Astrocyte of the cerebellum (primary cell): ENCODE measurements around the gene MAML3.
A peak's percentile ranks its signal among the peaks of the same experiment; 100 is the strongest.

Experiments
- DNase-seq: peaks from one replicate; pipeline ENCODE4 v3.0.0-alpha.2; 2011; ENCODE audit warnings: low read depth
- H3K4me3 ChIP-seq: 2 replicates; pipeline ENCODE4 v1.5.1; 2011; ENCODE audit warnings: mild to moderate bottlenecking, low read depth, low read length, moderate library complexity
- CTCF ChIP-seq: IDR thresholded peaks from 2 replicates; pipeline ENCODE4 v1.5.1; 2012; ENCODE audit warnings: low read length, low read depth, moderate library complexity, mild to moderate bottlenecking; ENCODE audit errors: missing control alignments
- in situ Hi-C: cut with HindIII; loops from 2 replicates; pipeline ENCODE4 v1.10.0; 2017; ENCODE audit warnings: low sequenced_read_pairs

Gene MAML3

GRCh38 chr4:139913398-139913990 lies 240.5 kb downstream of the MAML3 start:
- H3K4me3 ChIP-seq, result no peak overlapping the region
- TF ChIP-seq CTCF, result no peak
- peak; percentile 29 for DNase-seq
- in situ Hi-C loops, result no loop called here

- in situ Hi-C loops, result no loop called here
- DNase-seq, result no peak
- no peak for TF ChIP-seq CTCF
- H3K4me3 ChIP-seq, result no peak overlapping the region
Measured at GRCh38 chr4:139912445-139912844, 241.5 kb downstream of the MAML3 start.

DNA sequence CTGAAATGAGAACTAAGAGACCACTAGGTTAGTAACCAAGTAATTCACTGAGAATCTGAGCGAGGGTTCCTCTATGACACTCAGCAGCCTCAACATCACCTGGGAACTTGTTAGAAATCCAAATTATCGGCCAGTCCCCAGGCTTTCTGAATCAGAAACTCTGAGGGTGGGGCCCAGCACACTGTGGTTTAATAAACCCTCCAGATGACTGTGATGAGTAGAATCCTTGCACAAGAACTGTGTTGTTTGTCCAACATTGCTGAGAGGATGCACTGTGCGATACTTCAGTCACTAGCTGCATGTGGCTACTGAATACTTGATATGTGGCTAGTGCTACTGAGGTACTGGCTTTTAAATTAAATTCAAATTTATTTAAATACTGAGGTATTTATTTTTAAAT lies 243.9 kb downstream of the MAML3 start:
- DNase-seq, result no peak
- no peak for TF ChIP-seq CTCF
- no peak overlapping the region for H3K4me3 ChIP-seq
- in situ Hi-C loops, result no loop called here

- no peak for DNase-seq
- in situ Hi-C loops, result no loop called here
- no peak overlapping the region for H3K4me3 ChIP-seq
- TF ChIP-seq CTCF, result no peak
Measured at GRCh38 chr4:139908636-139909437, 245.1 kb downstream of the MAML3 start.

- in situ Hi-C loops, result no loop called here
- H3K4me3 ChIP-seq, result no peak overlapping the region
- no peak for DNase-seq
- no peak for TF ChIP-seq CTCF
Measured at GRCh38 chr4:139907001-139907809, 246.8 kb downstream of the MAML3 start.

GRCh38 chr4:139905489-139905888 lies 248.5 kb downstream of the MAML3 start:
- H3K4me3 ChIP-seq, result no peak overlapping the region
- TF ChIP-seq CTCF, result no peak
- in situ Hi-C loops, result no loop called here
- DNase-seq, result no peak
